SK-N-SH treated with all-trans-retinoic acid at 6 μM for 48 hours (cell line): ENCODE measurements around the gene EDEM3.

Source experiments
- CREB5 ChIP-seq: fragments of 250-450 bp; sonication (Bioruptor Pico); IDR thresholded peaks from 2 replicates; pipeline ENCODE4 v1.5.1; 2020; ENCODE audit warnings: low read depth, mild to moderate bottlenecking, moderate library complexity
- PATZ1 ChIP-seq: fragments of 250-450 bp; sonication (Bioruptor Pico); IDR thresholded peaks from 2 replicates; pipeline ENCODE4 v1.8.0; 2020; ENCODE audit warnings: mild to moderate bottlenecking, moderate library complexity, borderline replicate concordance
- RARB ChIP-seq: fragments of 250-450 bp; sonication (Bioruptor Pico); IDR thresholded peaks from 2 replicates; pipeline ENCODE4 v1.8.0; 2021; ENCODE audit warnings: mild to moderate bottlenecking, moderate library complexity
- TOX ChIP-seq: fragments of 250-450 bp; sonication (Bioruptor Pico); IDR thresholded peaks from 2 replicates; pipeline ENCODE4 v1.8.0; 2021; ENCODE audit warnings: mild to moderate bottlenecking, moderate library complexity, borderline replicate concordance
- ZFP3 ChIP-seq: fragments of 250-450 bp; sonication (Bioruptor Pico); IDR thresholded peaks from 2 replicates; pipeline ENCODE4 v1.5.0; 2020; ENCODE audit warnings: mild to moderate bottlenecking, moderate library complexity
- ZNF70 ChIP-seq: fragments of 450-650 bp; formaldehyde crosslinking; IDR thresholded peaks from 2 replicates; pipeline ENCODE4 v1.5.0; 2020; ENCODE audit warnings: mild to moderate bottlenecking, moderate library complexity

- no peak for TF ChIP-seq ZFP3 (CRISPR knock-in tag)
- no peak for TF ChIP-seq TOX (CRISPR knock-in tag)
- no peak for TF ChIP-seq ZNF70 (CRISPR knock-in tag)
- no peak for TF ChIP-seq CREB5 (CRISPR knock-in tag)
- no peak for TF ChIP-seq PATZ1 (CRISPR knock-in tag)
- no peak for TF ChIP-seq RARB (CRISPR knock-in tag)
Observed at GRCh38 chr1:184660462-184661191, 94.0 kb downstream of the EDEM3 start.
